RWPE2 (cell line): ENCODE results near the gene SLC17A7.

Source experiments
- ATAC-seq: fragments of 200-7000 bp; cut with Tn5 transposase; 3 replicates; pipeline ENCODE4 v1.9.1; 2021; ENCODE audit warnings: low read depth
- DNase-seq: peaks from one replicate; pipeline ENCODE4 v3.0.0-alpha.2; 2020; ENCODE audit warnings: low spot score
- H3K27ac ChIP-seq: fragments of 450-650 bp; 2 replicates; pipeline ENCODE4 v1.5.1; 2017; ENCODE audit warnings: mild to moderate bottlenecking; ENCODE audit not compliant: poor library complexity, severe bottlenecking
- H3K27me3 ChIP-seq: fragments of 250-450 bp; sonication (Bioruptor Pico); 2 replicates; pipeline ENCODE4 v1.5.1; 2021; ENCODE audit warnings: mild to moderate bottlenecking, moderate library complexity; ENCODE audit not compliant: insufficient read depth, poor library complexity, severe bottlenecking
- H3K36me3 ChIP-seq: fragments of 250-450 bp; sonication (Bioruptor Pico); 2 replicates; pipeline ENCODE4 v1.5.1; 2020; ENCODE audit warnings: low read depth, mild to moderate bottlenecking, moderate library complexity
- H3K4me1 ChIP-seq: fragments of 250-450 bp; sonication (Bioruptor Pico); 2 replicates; pipeline ENCODE4 v1.5.1; 2021; ENCODE audit warnings: mild to moderate bottlenecking, moderate library complexity; ENCODE audit not compliant: insufficient read depth, poor library complexity, severe bottlenecking
- H3K4me3 ChIP-seq: fragments of 250-450 bp; sonication (Bioruptor Pico); 2 replicates; pipeline ENCODE4 v1.5.1; 2021; ENCODE audit warnings: mild to moderate bottlenecking, moderate library complexity; ENCODE audit not compliant: severe bottlenecking
- H3K9me3 ChIP-seq: fragments of 250-450 bp; sonication (Bioruptor Pico); 2 replicates; pipeline ENCODE4 v1.5.1; 2021; ENCODE audit warnings: mild to moderate bottlenecking, moderate library complexity; ENCODE audit not compliant: severe bottlenecking
- TF ChIP-seq, protein P1 (sequence below): fragments of 450-650 bp; IDR thresholded peaks from one replicate; pipeline ENCODE4 v1.5.1; 2017; ENCODE audit warnings: mild to moderate bottlenecking, moderate library complexity; ENCODE audit not compliant: poor library complexity, severe bottlenecking

SLC17A7 gene

DNA sequence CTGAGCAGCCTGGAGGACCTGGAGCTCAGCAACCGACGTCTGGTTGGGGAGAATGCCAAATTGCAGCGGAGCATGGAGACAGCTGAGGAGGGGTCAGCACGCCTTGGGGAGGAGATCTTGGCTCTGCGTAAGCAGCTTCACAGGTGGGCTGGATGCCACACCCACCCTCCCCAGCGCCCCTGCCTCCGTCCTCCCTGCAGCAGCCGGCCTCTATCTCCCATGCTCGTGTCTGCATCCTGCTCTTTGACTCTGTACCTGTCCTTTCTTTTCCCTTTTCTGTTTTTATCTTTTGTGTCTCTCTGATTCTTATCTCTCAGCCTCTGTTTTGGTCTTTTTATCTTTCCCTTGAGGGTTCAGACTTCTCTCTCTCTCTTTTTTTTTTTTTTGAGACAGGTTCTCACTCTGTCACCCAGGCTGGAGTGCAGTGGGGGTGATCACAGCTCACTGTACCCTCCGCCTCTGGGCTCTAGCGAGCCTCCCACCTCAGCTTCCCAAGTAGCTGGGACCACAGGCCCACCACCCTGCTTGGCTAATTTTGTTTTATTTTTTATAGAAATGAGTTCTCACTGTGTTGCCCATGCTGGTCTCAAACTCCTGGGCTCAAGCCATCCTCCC lies 43.2 kb downstream of the SLC17A7 start:
- ATAC-seq = no peak
- Histone ChIP-seq H3K4me1 (no peaks in the 10 kb centered on the region), H3K27me3 (no peaks in the 10 kb centered on the region), H3K4me3 (no peak overlapping the region), H3K9me3 (no peaks in the 10 kb centered on the region), H3K27ac (no peak overlapping the region), H3K36me3 (no peaks in the 10 kb centered on the region)
- no peak for DNase-seq
- TF ChIP-seq, protein P1, sequence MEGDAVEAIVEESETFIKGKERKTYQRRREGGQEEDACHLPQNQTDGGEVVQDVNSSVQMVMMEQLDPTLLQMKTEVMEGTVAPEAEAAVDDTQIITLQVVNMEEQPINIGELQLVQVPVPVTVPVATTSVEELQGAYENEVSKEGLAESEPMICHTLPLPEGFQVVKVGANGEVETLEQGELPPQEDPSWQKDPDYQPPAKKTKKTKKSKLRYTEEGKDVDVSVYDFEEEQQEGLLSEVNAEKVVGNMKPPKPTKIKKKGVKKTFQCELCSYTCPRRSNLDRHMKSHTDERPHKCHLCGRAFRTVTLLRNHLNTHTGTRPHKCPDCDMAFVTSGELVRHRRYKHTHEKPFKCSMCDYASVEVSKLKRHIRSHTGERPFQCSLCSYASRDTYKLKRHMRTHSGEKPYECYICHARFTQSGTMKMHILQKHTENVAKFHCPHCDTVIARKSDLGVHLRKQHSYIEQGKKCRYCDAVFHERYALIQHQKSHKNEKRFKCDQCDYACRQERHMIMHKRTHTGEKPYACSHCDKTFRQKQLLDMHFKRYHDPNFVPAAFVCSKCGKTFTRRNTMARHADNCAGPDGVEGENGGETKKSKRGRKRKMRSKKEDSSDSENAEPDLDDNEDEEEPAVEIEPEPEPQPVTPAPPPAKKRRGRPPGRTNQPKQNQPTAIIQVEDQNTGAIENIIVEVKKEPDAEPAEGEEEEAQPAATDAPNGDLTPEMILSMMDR = no peak

DNA sequence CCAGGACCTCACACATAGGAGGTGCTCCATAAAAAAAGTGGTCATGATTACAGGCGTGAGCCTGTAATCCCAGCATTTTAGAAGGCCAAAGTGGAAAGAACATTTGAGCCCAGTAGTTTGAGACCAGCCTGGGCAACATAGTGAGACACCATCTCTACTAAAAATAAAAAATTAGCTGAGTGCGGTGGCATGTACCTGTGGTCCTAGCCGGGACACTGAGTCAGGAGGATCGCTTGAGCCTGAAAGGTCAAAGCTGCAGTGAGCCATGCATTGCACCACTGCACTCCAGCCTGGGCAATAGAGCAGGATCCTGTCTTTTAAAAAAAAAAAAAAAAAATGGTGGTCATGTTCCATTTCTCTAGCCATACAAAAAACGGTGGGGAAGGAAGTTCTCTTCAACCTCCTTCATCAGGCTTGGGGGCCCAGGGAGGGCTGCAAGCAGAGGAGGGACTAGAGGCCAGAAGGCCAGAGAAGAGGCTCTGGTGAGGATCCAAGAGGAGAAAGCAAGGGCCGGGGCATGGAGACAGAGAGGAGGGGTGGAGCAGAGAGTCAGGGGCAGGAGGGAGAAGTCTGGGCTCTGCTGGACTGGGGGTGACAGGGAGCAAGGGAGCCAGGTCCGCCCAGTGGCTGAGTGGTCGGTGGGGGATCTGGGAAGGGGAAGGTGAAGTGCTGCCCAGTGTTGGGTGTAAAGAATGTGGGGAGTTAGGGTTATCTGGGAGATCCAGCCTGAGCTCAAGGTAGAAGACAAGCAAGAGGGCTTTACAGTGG lies 44.4 kb downstream of the SLC17A7 start:
- Histone ChIP-seq H3K27ac (no peak overlapping the region), H3K9me3 (no peaks in the 10 kb centered on the region), H3K4me3 (no peak overlapping the region), H3K27me3 (no peaks in the 10 kb centered on the region), H3K4me1 (no peaks in the 10 kb centered on the region), H3K36me3 (no peaks in the 10 kb centered on the region)
- ATAC-seq (no peak), DNase-seq (no peak)
- TF ChIP-seq, protein P1 = no peak

DNA sequence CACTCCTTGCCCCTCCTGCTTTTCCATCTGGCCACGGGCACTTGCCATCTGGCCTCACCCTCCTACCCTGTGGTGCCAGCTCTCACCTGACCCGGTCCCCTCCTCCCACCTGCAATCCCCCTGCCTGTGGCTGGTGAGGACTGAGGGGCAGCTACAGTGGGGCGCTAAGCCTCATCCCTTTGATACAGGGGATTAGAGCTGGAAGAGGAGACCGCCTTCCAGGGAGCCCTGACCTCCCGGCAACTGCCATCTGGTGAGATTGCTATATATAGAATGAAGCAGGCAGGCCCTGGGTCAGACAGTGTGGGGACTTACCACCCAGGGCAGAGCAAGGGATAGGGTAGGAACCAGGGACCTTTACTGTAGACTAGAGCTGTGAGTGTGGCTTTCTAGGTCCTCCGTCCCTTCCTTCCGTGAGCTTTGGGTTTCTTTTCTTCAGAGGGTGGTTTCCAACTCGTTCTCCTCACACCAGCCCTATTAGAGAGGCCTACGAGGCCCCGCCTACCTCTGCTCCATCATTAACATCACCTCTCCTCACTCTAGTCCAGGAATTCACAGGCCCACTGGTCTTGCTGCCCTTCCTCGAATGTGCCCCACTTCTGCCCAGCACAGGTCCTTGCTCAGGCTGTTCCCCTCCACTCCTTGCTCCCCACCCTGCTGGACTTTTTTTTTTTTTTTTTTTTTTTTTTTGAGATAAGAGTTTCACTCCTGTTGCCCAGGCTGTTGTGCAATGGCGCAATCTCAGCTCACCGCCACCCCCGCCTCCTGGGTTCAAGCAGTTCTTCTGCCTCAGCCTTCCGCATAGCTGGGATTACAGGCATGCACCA lies 45.5 kb downstream of the SLC17A7 start:
- H3K9me3 ChIP-seq = no peaks in the 10 kb centered on the region
- H3K4me3 ChIP-seq = no peak overlapping the region
- TF ChIP-seq, protein P1 = no peak
- H3K4me1 ChIP-seq = no peaks in the 10 kb centered on the region
- H3K27ac ChIP-seq = no peak overlapping the region
- no peak for ATAC-seq
- DNase-seq = no peak
- H3K27me3 ChIP-seq = no peaks in the 10 kb centered on the region
- H3K36me3 ChIP-seq = no peaks in the 10 kb centered on the region

DNA sequence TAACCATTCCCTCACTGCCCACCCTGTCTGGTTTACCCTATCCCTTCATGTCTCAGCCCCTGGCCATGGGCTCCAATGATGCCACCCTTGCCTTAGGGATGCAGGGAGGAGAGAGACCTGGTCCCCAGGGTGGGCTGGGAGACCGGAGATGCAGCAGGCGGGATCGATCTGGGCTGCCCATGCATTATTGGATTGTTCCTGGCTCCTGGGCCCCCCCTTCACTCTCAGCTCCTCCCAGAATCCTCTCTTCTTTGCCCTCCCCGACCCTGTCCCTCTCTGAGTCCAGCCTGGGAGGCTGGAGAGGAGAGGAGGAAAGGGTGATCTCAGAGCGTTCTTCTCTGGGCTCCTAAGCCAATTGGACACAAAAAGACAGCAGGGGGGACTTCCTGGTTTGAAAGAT lies 47.4 kb downstream of the SLC17A7 start:
- TF ChIP-seq, protein P1 = no peak
- no peak overlapping the region for H3K27ac ChIP-seq
- DNase-seq (no peak), ATAC-seq (no peak)
- no peaks in the 10 kb centered on the region for H3K27me3 ChIP-seq
- H3K4me1 ChIP-seq = no peaks in the 10 kb centered on the region
- H3K9me3 ChIP-seq = no peaks in the 10 kb centered on the region
- H3K36me3 ChIP-seq = no peaks in the 10 kb centered on the region
- no peak overlapping the region for H3K4me3 ChIP-seq
